Gastroesophageal sphincter (tissue), 4 donors: ENCODE results near the gene OGA. TPM values are rescaled to one million over a fixed set of nuclear protein-coding genes. Genes with fewer than 3 reads are reported as not detected.

Source experiments
- ATAC-seq: fragments of 150-250 bp; one replicate; pipeline ENCODE4 v1.9.1; 2016; ENCODE audit warnings: mild to moderate bottlenecking, moderate library complexity
- H3K27ac ChIP-seq, 4 donors: fragments of 200-600 bp; sonication (generic) in 3 of 4; 1 replicate in 3 of 4; 2 replicates in 1 of 4; pipeline ENCODE4 v1.5.1; 2016 to 2019
- H3K27me3 ChIP-seq: fragments of 200-600 bp; sonication (generic); one replicate; pipeline ENCODE4 v1.5.1; 2019
- H3K36me3 ChIP-seq, 2 donors: fragments of 200-600 bp; sonication (generic); one replicate each; pipeline ENCODE4 v1.5.1; 2019; ENCODE audit warnings: control low read depth in 1 of 2
- H3K4me1 ChIP-seq, 3 donors: fragments of 200-600 bp; sonication (generic); 1 replicate in 2 of 3; 2 replicates in 1 of 3; pipeline ENCODE4 v1.5.1; 2016 to 2019; ENCODE audit warnings: control low read depth in 2 of 3
- H3K4me3 ChIP-seq, 2 donors: fragments of 200-600 bp; sonication (generic); one replicate each; pipeline ENCODE4 v1.5.1; 2019; ENCODE audit warnings: mild to moderate bottlenecking in 1 of 2, moderate library complexity in 1 of 2
- H3K9me3 ChIP-seq, 3 donors: fragments of 200-600 bp; sonication (generic); one replicate each; pipeline ENCODE4 v1.5.1; 2017 to 2019; ENCODE audit warnings: control low read depth in 2 of 3
- CTCF ChIP-seq, 4 experiments: fragments of 200-600 bp in 2 of 4; fragments of 450-650 bp in 2 of 4; sonication (generic) in 1 of 4; IDR thresholded peaks; one replicate each; pipeline ENCODE4 v1.5.1; 2017 to 2019; ENCODE audit warnings: antibody characterized with exemption in 4 of 4, mild to moderate bottlenecking in 2 of 4, moderate library complexity in 2 of 4
- EP300 ChIP-seq: sonication (generic); formaldehyde crosslinking; IDR thresholded peaks from one replicate; pipeline ENCODE4 v1.6.1; 2017; ENCODE audit warnings: antibody characterized with exemption, mild to moderate bottlenecking
- POLR2A ChIP-seq, 2 donors: fragments of 450-650 bp; IDR thresholded peaks; one replicate each; pipeline ENCODE4 v1.6.1; 2017; ENCODE audit warnings: antibody characterized with exemption in 2 of 2, mild to moderate bottlenecking in 2 of 2, moderate library complexity in 1 of 2
- POLR2AphosphoS5 ChIP-seq: sonication (generic); formaldehyde crosslinking; IDR thresholded peaks from one replicate; pipeline ENCODE4 v1.6.1; 2017; ENCODE audit warnings: antibody characterized with exemption
- WGBS, 2 donors: methylation state at CpG; one replicate each; pipeline ENCODE4 v1.1.5; 2018; ENCODE audit warnings: low coverage in 1 of 2; 5-methylcytosine and 5-hydroxymethylcytosine counted together
- total RNA-seq, 4 donors: library from RNA; depleted of rRNA; stranded (reverse); fragments of >200 nt; gene quantifications; one replicate each; pipeline ENCODE4 v1.1.0, GENCODE V29; 2016

The OGA gene
- total RNA-seq, 4 donors from 2014 or later = 92.5 to 163 (median 115) TPM

GRCh38 chr10:101766753-101767599 is 51.3 kb downstream of the OGA start:
- Histone ChIP-seq H3K27ac (no peak overlapping the region), H3K27me3 (peaks cover 85% of the 10 kb centered on the region), H3K4me1 (no peaks in the 10 kb centered on the region), H3K9me3 (no peaks in the 10 kb centered on the region), H3K4me3 (no peak overlapping the region), H3K36me3 (no peaks in the 10 kb centered on the region)
- no peak for ATAC-seq
- WGBS, 2 donors = 71 to 74% methylated on average over 3 to 4 of the region's 12 CpGs
- TF ChIP-seq EP300 (no peak), CTCF (IDR thresholded peaks at IDR 0.05) (no peak), POLR2AphosphoS5 (no peak), POLR2A (IDR thresholded peaks at IDR 0.05) (no peak)

GRCh38 chr10:101766306-101766705 is 51.9 kb downstream of the OGA start:
- TF ChIP-seq CTCF (IDR thresholded peaks at IDR 0.05) (no peak), EP300 (no peak), POLR2A (IDR thresholded peaks at IDR 0.05) (no peak), POLR2AphosphoS5 (no peak)
- Histone ChIP-seq H3K36me3 (no peaks in the 10 kb centered on the region), H3K4me1 (no peaks in the 10 kb centered on the region), H3K27ac (no peak overlapping the region), H3K9me3 (no peaks in the 10 kb centered on the region), H3K27me3 (peaks cover 85% of the 10 kb centered on the region), H3K4me3 (no peak overlapping the region)
- no peak for ATAC-seq
- WGBS, 2 donors = 71 to 100% methylated on average over 4 to 6 of the region's 6 CpGs

- H3K4me1 ChIP-seq = no peaks in the 10 kb centered on the region
- no peak for ATAC-seq
- no peaks in the 10 kb centered on the region for H3K36me3 ChIP-seq
- no peak overlapping the region for H3K4me3 ChIP-seq
- H3K9me3 ChIP-seq = no peaks in the 10 kb centered on the region
- TF ChIP-seq POLR2AphosphoS5 (no peak), POLR2A (IDR thresholded peaks at IDR 0.05) (no peak), EP300 (no peak), CTCF (IDR thresholded peaks at IDR 0.05) (no peak)
- peaks cover 69% of the 10 kb centered on the region for H3K27me3 ChIP-seq
- no peak overlapping the region for H3K27ac ChIP-seq
- WGBS, 2 donors = 67 to 69% methylated on average over 3 to 4 of the region's 10 CpGs
Measured at GRCh38 chr10:101763141-101763846, 55.0 kb downstream of the OGA start.

GRCh38 chr10:101762736-101763135 is 55.5 kb downstream of the OGA start:
- 93 to 100% methylated on average over 2 to 3 of the region's 5 CpGs for WGBS, 2 donors
- TF ChIP-seq CTCF (IDR thresholded peaks at IDR 0.05) (no peak), POLR2AphosphoS5 (no peak), POLR2A (IDR thresholded peaks at IDR 0.05) (no peak), EP300 (no peak)
- Histone ChIP-seq H3K9me3 (no peaks in the 10 kb centered on the region), H3K27me3 (peaks cover 63% of the 10 kb centered on the region), H3K4me3 (no peak overlapping the region), H3K27ac (no peak overlapping the region), H3K36me3 (no peaks in the 10 kb centered on the region), H3K4me1 (no peaks in the 10 kb centered on the region)
- ATAC-seq = no peak
